HG03460 (cell line): ENCODE data around the gene ZNF438.
"Not testable (repeated sequence)": the region's sequence is repeated elsewhere in the genome, so short reads cannot be mapped to it uniquely, and the experiment has no call there.

Experiments
- ATAC-seq: cut with Tn5 transposase; IDR thresholded peaks from one replicate; pipeline ENCODE4 v1.9.1; 2021; ENCODE audit not compliant: unreplicated experiment

Gene ZNF438

GRCh38 chr10:30959836-30960210, 71.8 kb downstream of the ZNF438 start:
- ATAC-seq = no peak

- not testable (repeated sequence) for ATAC-seq
Measured at GRCh38 chr10:30949218-30949617, 82.4 kb downstream of the ZNF438 start.

GRCh38 chr10:30944005-30944404, 87.7 kb downstream of the ZNF438 start:
- ATAC-seq = no peak

GRCh38 chr10:30943451-30943850, 88.2 kb downstream of the ZNF438 start:
- no peak for ATAC-seq

- no peak for ATAC-seq
Measured at GRCh38 chr10:30940256-30940655, 91.4 kb downstream of the ZNF438 start.

- no peak for ATAC-seq
Measured at GRCh38 chr10:30939643-30940251, 91.9 kb downstream of the ZNF438 start.

GRCh38 chr10:30935078-30935477, 96.6 kb downstream of the ZNF438 start:
- ATAC-seq = no peak

GRCh38 chr10:30931094-30931493, 100.6 kb downstream of the ZNF438 start:
- no peak for ATAC-seq

- ATAC-seq = no peak
Measured at GRCh38 chr10:30929901-30930520, 101.7 kb downstream of the ZNF438 start.

- ATAC-seq = not testable (repeated sequence)
Measured at GRCh38 chr10:30929311-30929729, 102.3 kb downstream of the ZNF438 start.

GRCh38 chr10:30928742-30929141, 102.9 kb downstream of the ZNF438 start:
- no peak for ATAC-seq

- ATAC-seq = no peak
Measured at GRCh38 chr10:30918651-30919050, 113.0 kb downstream of the ZNF438 start.

- ATAC-seq = no peak
Measured at GRCh38 chr10:30917789-30918188, 113.9 kb downstream of the ZNF438 start.

GRCh38 chr10:30917067-30917466, 114.6 kb downstream of the ZNF438 start:
- ATAC-seq = no peak

- ATAC-seq = no peak
Measured at GRCh38 chr10:30915146-30915545, 116.5 kb downstream of the ZNF438 start.

- no peak for ATAC-seq
Measured at GRCh38 chr10:30911303-30911863, 120.3 kb downstream of the ZNF438 start.

- no peak for ATAC-seq
Measured at GRCh38 chr10:30903397-30904138, 128.1 kb downstream of the ZNF438 start.

- no peak for ATAC-seq
Measured at GRCh38 chr10:30902621-30903396, 128.9 kb downstream of the ZNF438 start.

- not testable (repeated sequence) for ATAC-seq
Measured at GRCh38 chr10:30901487-30901886, 130.2 kb downstream of the ZNF438 start.

GRCh38 chr10:30898964-30899363, 132.7 kb downstream of the ZNF438 start:
- ATAC-seq = no peak

GRCh38 chr10:30897547-30897946, 134.1 kb downstream of the ZNF438 start:
- ATAC-seq = no peak
